ENCODE results near the gene GLI3. TPM values are rescaled to one million over a fixed set of nuclear protein-coding genes. Genes with fewer than 3 reads are reported as not detected.

The GLI3 gene
- total RNA-seq, 1 experiment from 2014 or later: not detected

GRCh38 chr7:41970941-41971340 is 266.1 kb downstream of the GLI3 start:
- no peaks in the 10 kb centered on the region for H3K79me2 ChIP-seq (ENCODE audit: low read depth)
- ChIA-PET CTCF (no interaction called here), POLR2A (ENCODE audit: unreplicated experiment) (no interaction called here)

GRCh38 chr7:41969561-41970105 is 267.4 kb downstream of the GLI3 start:
- TF ChIP-seq EZH2 (IDR thresholded peaks at IDR 0.05; ENCODE audit: low read depth): no peak
- no peak for TF ChIP-seq CTCF (conservative IDR thresholded peaks at IDR 0.05)
- H3K4me2 ChIP-seq: no peak overlapping the region
- H3K9me3 ChIP-seq (ENCODE audit: insufficient read depth, low read depth): no peaks in the 10 kb centered on the region
- H2AFZ ChIP-seq: no peak overlapping the region
- ChIA-PET POLR2A (ENCODE audit: unreplicated experiment) (no interaction called here), CTCF (no interaction called here)
- no peaks in the 10 kb centered on the region for H3F3A ChIP-seq (ENCODE audit: insufficient read depth, low read depth)
- no peaks in the 10 kb centered on the region for H3K79me2 ChIP-seq (ENCODE audit: low read depth)
- no peaks in the 10 kb centered on the region for H3K9me2 ChIP-seq (ENCODE audit: insufficient read depth)
- no peaks in the 10 kb centered on the region for H3K4me1 ChIP-seq (replicated peaks; ENCODE audit: insufficient read depth)
- DNase-seq: no peak
- peaks cover 85% of the 10 kb centered on the region for H3K27me3 ChIP-seq (ENCODE audit: insufficient read depth, low read depth)
- no peak overlapping the region for H3K4me3 ChIP-seq
- H3K27ac ChIP-seq: no peak overlapping the region
- H3K36me3 ChIP-seq (ENCODE audit: low read depth): no peaks in the 10 kb centered on the region
- BruUV-seq (replicated peaks): no TSS peak
- H4K20me1 ChIP-seq (ENCODE audit: insufficient read depth): no peaks in the 10 kb centered on the region
- intact Hi-C loops (cut with micrococcal nuclease; ENCODE audit: unreplicated experiment): no loop called here

More at GRCh38 chr7:41970941-41971340, 266.1 kb downstream of the GLI3 start:
- no peaks in the 10 kb centered on the region for H3F3A ChIP-seq (ENCODE audit: insufficient read depth, low read depth)
- H4K20me1 ChIP-seq (ENCODE audit: insufficient read depth): no peaks in the 10 kb centered on the region
- no peak for DNase-seq
- no peaks in the 10 kb centered on the region for H3K36me3 ChIP-seq (ENCODE audit: low read depth)
- no peak for TF ChIP-seq CTCF (conservative IDR thresholded peaks at IDR 0.05)
- no peak for TF ChIP-seq EZH2 (IDR thresholded peaks at IDR 0.05; ENCODE audit: low read depth)
- no peaks in the 10 kb centered on the region for H3K9me2 ChIP-seq (ENCODE audit: insufficient read depth)
- intact Hi-C loops (cut with micrococcal nuclease; ENCODE audit: unreplicated experiment): no loop called here
- BruUV-seq (replicated peaks): no TSS peak
- H3K27me3 ChIP-seq (ENCODE audit: insufficient read depth, low read depth): peaks cover 84% of the 10 kb centered on the region
- H3K4me2 ChIP-seq: no peak overlapping the region
- no peak overlapping the region for H3K4me3 ChIP-seq
- H3K27ac ChIP-seq: no peak overlapping the region
- no peak overlapping the region for H2AFZ ChIP-seq
- H3K4me1 ChIP-seq (replicated peaks; ENCODE audit: insufficient read depth): no peaks in the 10 kb centered on the region
- H3K9me3 ChIP-seq (ENCODE audit: insufficient read depth, low read depth): no peaks in the 10 kb centered on the region

GRCh38 chr7:41967156-41967555 is 269.9 kb downstream of the GLI3 start:
- Histone ChIP-seq H4K20me1 (ENCODE audit: insufficient read depth) (no peaks in the 10 kb centered on the region), H3K4me3 (no peak overlapping the region), H3K36me3 (ENCODE audit: low read depth) (no peaks in the 10 kb centered on the region), H3F3A (ENCODE audit: insufficient read depth, low read depth) (no peaks in the 10 kb centered on the region), H3K4me1 (replicated peaks; ENCODE audit: insufficient read depth) (no peaks in the 10 kb centered on the region), H3K27me3 (ENCODE audit: insufficient read depth, low read depth) (peaks cover 85% of the 10 kb centered on the region), H2AFZ (no peak overlapping the region), H3K79me2 (ENCODE audit: low read depth) (no peaks in the 10 kb centered on the region), H3K27ac (no peak overlapping the region), H3K9me2 (ENCODE audit: insufficient read depth) (no peaks in the 10 kb centered on the region), H3K9me3 (ENCODE audit: insufficient read depth, low read depth) (no peaks in the 10 kb centered on the region), H3K4me2 (no peak overlapping the region)
- intact Hi-C loops (cut with micrococcal nuclease; ENCODE audit: unreplicated experiment): no loop called here
- ChIA-PET CTCF (no interaction called here), POLR2A (ENCODE audit: unreplicated experiment) (no interaction called here)
- no peak for DNase-seq
- TF ChIP-seq EZH2 (IDR thresholded peaks at IDR 0.05; ENCODE audit: low read depth) (no peak), CTCF (conservative IDR thresholded peaks at IDR 0.05) (no peak)
- no TSS peak for BruUV-seq (replicated peaks)
